Activated CD4-positive, alpha-beta memory T cell treated with anti-CD3 and anti-CD28 coated beads for 36 hours (primary cell): ENCODE results near the gene OSBPL2. TPM values are rescaled to one million over a fixed set of nuclear protein-coding genes. Genes with fewer than 3 reads are reported as not detected.

Experiments
- CTCF ChIA-PET: fragments of 350-600 bp; sonication (Branson Sonifier 250); formaldehyde crosslinking; loops from one replicate; lab custom pipeline; 2021; ENCODE audit warnings: antibody characterized with exemption, inconsistent platforms; lab: Charles Lee
- POLR2A ChIA-PET: fragments of 350-600 bp; sonication (Branson Sonifier 250); formaldehyde crosslinking; loops from one replicate; lab custom pipeline; 2021; ENCODE audit warnings: antibody characterized with exemption; lab: Charles Lee
- DNase-seq: peaks from one replicate; pipeline ENCODE4 v3.0.0-alpha.2; 2020
- H3K27ac Mint-ChIP-seq: one replicate; pipeline ENCODE4 v1.8.0; 2021; ENCODE audit warnings: mixed read lengths
- H3K27me3 Mint-ChIP-seq: one replicate; pipeline ENCODE4 v1.8.0; 2021; ENCODE audit warnings: mixed read lengths
- H3K36me3 Mint-ChIP-seq: one replicate; pipeline ENCODE4 v1.8.0; 2021; ENCODE audit warnings: mixed read lengths
- H3K4me1 Mint-ChIP-seq: one replicate; pipeline ENCODE4 v1.8.0; 2021; ENCODE audit warnings: low read depth, mixed read lengths
- H3K4me3 Mint-ChIP-seq: one replicate; pipeline ENCODE4 v1.8.0; 2021; ENCODE audit warnings: mild to moderate bottlenecking, mixed read lengths
- H3K9me3 Mint-ChIP-seq: one replicate; pipeline ENCODE4 v1.8.0; 2021; ENCODE audit warnings: mixed read lengths
- intact Hi-C: fragments of 100-400 bp; cut with micrococcal nuclease; formaldehyde crosslinking; loops from one replicate; pipeline ENCODE4 v1.15.1; 2023
- total RNA-seq, 2 experiments: library from RNA; stranded (reverse); gene quantifications; one replicate each; pipeline ENCODE4 v1.2.3, GENCODE V29; 2021

Gene OSBPL2
- total RNA-seq, 2 experiments from 2014 or later: 25.4 to 29.3 TPM

DNA sequence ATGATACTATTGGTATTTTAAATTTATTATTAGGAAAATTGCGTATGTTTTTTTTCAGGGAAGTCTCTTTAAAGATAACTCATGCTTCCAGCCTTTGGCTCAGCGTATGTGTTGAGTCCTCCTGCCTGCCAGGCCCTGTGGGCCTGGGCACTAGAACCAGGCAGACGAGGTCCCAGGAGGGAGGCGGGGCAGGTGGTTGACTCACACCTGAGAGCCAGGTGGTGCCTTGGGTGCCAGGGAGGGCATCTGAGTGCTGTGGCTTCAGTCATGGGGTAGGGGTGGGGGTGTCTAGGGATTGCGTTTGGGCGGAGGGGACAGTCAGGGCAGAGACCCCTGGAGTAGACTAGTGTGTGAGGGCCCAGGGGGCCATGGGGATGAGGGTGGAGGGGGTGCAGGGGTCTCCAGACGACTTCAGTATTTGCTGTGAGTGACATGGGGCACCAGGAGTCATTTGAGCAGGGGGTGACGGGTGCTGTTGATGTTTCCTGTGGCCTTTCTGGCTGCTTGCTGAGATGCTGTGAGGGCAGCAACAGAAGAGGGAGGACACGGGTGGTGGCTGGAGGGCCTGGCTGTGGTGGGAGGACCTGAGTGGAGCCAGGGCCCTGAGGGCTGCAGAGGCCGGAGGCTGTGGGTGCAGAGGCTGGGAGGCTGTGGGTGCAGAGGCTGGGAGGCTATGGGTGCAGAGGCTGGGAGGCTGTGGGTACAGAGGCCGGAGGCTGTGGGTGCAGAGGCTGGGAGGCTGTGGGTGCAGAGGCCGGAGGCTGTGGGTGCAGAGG, 49.6 kb downstream of the OSBPL2 start:
- intact Hi-C loops: no loop called here
- DNase-seq: no peak
- Mint-ChIP-seq H3K9me3 (no peaks in the 10 kb centered on the region), H3K27ac (no peak overlapping the region), H3K4me3 (no peak overlapping the region), H3K36me3 (peaks cover 10% of the 10 kb centered on the region), H3K27me3 (no peaks in the 10 kb centered on the region), H3K4me1 (peaks cover 5% of the 10 kb centered on the region)
- ChIA-PET CTCF (no interaction called here), POLR2A (no interaction called here)

DNA sequence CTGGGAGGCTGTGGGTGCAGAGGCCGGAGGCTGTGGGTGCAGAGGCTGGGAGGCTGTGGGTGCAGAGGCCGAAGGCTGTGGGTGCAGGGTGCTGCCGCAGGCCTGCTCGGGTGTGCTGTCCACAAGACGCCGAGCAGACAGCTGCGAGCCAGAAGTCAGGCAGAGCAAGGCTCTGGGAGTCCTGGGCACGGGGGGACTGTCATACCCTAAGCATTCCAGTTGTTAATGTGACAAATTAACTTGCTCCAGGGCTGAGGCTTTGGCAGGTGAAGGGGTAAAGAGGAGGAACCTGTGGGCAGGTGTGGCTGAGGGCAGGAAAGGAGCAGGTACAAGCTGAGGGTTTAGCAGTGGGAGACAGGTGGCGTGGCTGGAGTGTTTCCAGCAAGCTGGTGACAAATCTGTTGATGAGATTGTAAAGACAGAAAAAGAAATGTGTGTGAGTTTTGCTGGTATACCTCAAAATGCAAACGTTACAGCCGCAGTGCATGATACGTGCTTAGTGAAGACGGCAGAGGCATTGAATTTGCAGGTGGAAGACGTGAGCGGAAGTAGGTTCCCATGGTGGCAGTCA, 50.3 kb downstream of the OSBPL2 start:
- H3K4me3 Mint-ChIP-seq: no peak overlapping the region
- ChIA-PET POLR2A (no interaction called here), CTCF (no interaction called here)
- no peaks in the 10 kb centered on the region for H3K27me3 Mint-ChIP-seq
- no peak overlapping the region for H3K27ac Mint-ChIP-seq
- peaks cover 5% of the 10 kb centered on the region for H3K4me1 Mint-ChIP-seq
- peaks cover 10% of the 10 kb centered on the region for H3K36me3 Mint-ChIP-seq
- intact Hi-C loops: no loop called here
- H3K9me3 Mint-ChIP-seq: no peaks in the 10 kb centered on the region
- no peak for DNase-seq

DNA sequence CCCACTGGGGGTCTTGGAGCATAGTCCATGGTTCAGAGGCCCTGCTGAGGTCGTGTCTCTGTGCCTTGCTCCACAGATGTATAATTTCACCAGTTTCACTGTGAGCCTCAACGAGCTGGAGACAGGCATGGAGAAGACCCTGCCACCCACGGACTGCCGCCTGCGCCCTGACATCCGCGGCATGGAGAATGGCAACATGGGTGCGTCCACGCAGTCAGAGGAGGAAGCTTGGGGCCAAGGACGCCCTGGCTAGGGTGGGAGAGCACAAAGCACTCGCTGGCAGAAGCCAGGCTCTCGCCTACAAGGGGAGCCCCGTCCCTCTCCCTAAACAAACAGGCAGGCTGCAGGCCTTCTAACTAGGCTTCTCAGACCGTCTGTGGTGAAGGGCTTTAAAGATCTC, 50.8 kb downstream of the OSBPL2 start:
- Mint-ChIP-seq H3K9me3 (no peaks in the 10 kb centered on the region), H3K4me1 (peaks cover 5% of the 10 kb centered on the region), H3K4me3 (no peak overlapping the region), H3K36me3 (peaks cover 9% of the 10 kb centered on the region), H3K27ac (no peak overlapping the region), H3K27me3 (no peaks in the 10 kb centered on the region)
- POLR2A ChIA-PET: no interaction called here
- DNase-seq: no peak
- CTCF ChIA-PET: no interaction called here
- intact Hi-C loops: no loop called here

DNA sequence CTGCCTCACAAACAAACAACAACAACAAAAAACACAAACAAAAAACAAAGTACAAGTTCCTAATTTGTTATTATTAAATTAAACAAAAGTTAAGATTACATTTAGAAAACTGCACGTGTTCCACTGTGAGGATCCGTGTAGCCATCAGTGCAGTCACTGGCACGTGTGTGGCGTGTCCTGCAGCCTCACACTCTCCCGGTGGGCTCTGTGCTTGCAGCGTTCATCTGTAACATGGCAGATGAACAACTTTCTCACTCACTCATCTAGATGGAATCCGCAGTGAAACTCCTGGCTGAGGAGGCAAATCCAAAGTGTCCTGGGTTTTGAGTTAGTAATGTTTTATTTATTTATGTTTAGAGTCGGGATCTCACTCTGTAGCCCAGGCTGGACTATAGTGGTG, 51.6 kb downstream of the OSBPL2 start:
- Mint-ChIP-seq H3K4me3 (no peak overlapping the region), H3K4me1 (peaks cover 5% of the 10 kb centered on the region), H3K36me3 (peaks cover 10% of the 10 kb centered on the region), H3K27me3 (no peaks in the 10 kb centered on the region), H3K27ac (no peak overlapping the region), H3K9me3 (no peaks in the 10 kb centered on the region)
- ChIA-PET POLR2A (interaction anchor here (0.6 kb wide), 1 partner anchor 138 kb away, joined by 4 read pairs; no protein-coding TSS in a partner anchor), CTCF (no interaction called here)
- intact Hi-C loops: no loop called here
- DNase-seq: no peak

- intact Hi-C loops: no loop called here
- peaks cover 5% of the 10 kb centered on the region for H3K4me1 Mint-ChIP-seq
- H3K36me3 Mint-ChIP-seq: peaks cover 15% of the 10 kb centered on the region
- ChIA-PET CTCF (interaction anchor here (1.0 kb wide), 1 partner anchor 11 kb away, joined by 3 read pairs; no protein-coding TSS in a partner anchor), POLR2A (no interaction called here)
- no peaks in the 10 kb centered on the region for H3K9me3 Mint-ChIP-seq
- H3K4me3 Mint-ChIP-seq: no peak overlapping the region
- no peaks in the 10 kb centered on the region for H3K27me3 Mint-ChIP-seq
- no peak for DNase-seq
- H3K27ac Mint-ChIP-seq: no peak overlapping the region
These were observed 53.1 kb downstream of the OSBPL2 start for GRCh38 chr20:62291251-62292066.

GRCh38 chr20:62292108-62292507, 53.8 kb downstream of the OSBPL2 start:
- Mint-ChIP-seq H3K4me1 (peaks cover 5% of the 10 kb centered on the region), H3K27ac (peak overlapping the region; percentile 50), H3K9me3 (no peaks in the 10 kb centered on the region), H3K4me3 (no peak overlapping the region), H3K36me3 (peaks cover 15% of the 10 kb centered on the region), H3K27me3 (no peaks in the 10 kb centered on the region)
- ChIA-PET CTCF (interaction anchor here (0.6 to 0.7 kb wide), 2 partner anchors 72 to 80 kb away, joined by 3 to 4 read pairs; no protein-coding TSS in a partner anchor), POLR2A (no interaction called here)
- intact Hi-C loops: no loop called here
- DNase-seq: no peak

DNA sequence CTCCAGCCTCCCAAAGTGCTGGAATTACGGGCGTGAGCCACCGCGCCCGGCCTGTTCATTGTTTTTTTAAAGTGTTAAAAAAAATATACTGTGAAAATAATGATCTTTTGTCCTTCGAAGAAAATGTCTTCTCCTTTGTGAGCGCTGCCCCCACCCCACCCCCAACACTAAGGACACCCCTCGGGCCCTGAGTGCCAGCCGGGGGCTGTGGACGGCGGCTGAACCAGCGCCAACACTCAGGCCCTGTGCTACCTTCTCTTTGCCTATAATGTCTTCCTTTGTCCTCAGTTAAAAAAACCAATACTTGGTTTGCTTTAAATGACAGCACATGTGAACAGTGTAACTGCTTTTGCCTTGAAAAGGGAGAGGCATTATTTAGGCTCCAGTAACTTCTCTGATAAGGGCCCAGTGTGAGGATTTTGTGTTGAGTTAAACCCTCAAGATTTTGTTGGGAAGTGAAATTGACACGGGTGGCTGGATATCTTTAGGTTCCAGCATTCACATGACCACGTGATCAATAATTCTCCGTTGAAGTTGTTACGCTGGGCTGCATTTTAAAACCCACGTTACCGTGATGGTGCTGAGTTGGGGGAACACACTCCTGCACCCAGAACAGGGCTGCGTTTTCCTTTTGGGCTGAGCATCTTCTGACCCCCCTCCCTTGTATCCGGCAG, 54.9 kb downstream of the OSBPL2 start:
- H3K27ac Mint-ChIP-seq: no peak overlapping the region
- H3K36me3 Mint-ChIP-seq: peaks cover 15% of the 10 kb centered on the region
- no peaks in the 10 kb centered on the region for H3K27me3 Mint-ChIP-seq
- ChIA-PET CTCF (interaction anchor here (0.6 kb wide), 1 partner anchor 87 kb away, joined by 3 read pairs; no protein-coding TSS in a partner anchor), POLR2A (no interaction called here)
- no peaks in the 10 kb centered on the region for H3K9me3 Mint-ChIP-seq
- intact Hi-C loops: no loop called here
- no peak overlapping the region for H3K4me3 Mint-ChIP-seq
- DNase-seq: no peak
- peaks cover 5% of the 10 kb centered on the region for H3K4me1 Mint-ChIP-seq

DNA sequence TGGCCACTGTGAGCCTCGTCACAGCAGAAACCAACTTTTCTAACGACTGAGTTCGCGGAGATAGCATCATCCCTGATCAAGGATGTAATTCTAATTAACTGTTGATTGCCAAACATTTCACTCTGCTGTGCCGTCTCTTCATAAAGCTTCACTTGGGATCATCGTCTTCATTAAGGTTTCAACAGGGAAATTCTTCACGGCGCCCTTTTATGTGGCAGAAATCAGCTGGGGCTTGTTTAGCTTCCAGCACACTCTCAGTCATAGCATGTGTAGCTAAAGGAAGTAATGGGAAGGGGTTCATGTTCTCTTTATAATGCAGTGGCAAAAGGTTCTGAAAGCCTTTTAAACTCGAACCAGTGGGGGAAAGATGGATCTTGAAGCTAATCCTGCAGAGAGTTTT, 55.6 kb downstream of the OSBPL2 start:
- no peaks in the 10 kb centered on the region for H3K27me3 Mint-ChIP-seq
- H3K9me3 Mint-ChIP-seq: no peaks in the 10 kb centered on the region
- DNase-seq: no peak
- H3K27ac Mint-ChIP-seq: no peak overlapping the region
- no peak overlapping the region for H3K4me3 Mint-ChIP-seq
- H3K4me1 Mint-ChIP-seq: peaks cover 5% of the 10 kb centered on the region
- intact Hi-C loops: no loop called here
- ChIA-PET CTCF (interaction anchor here (0.6 kb wide), 1 partner anchor 87 kb away, joined by 3 read pairs; no protein-coding TSS in a partner anchor), POLR2A (no interaction called here)
- peaks cover 15% of the 10 kb centered on the region for H3K36me3 Mint-ChIP-seq

DNA sequence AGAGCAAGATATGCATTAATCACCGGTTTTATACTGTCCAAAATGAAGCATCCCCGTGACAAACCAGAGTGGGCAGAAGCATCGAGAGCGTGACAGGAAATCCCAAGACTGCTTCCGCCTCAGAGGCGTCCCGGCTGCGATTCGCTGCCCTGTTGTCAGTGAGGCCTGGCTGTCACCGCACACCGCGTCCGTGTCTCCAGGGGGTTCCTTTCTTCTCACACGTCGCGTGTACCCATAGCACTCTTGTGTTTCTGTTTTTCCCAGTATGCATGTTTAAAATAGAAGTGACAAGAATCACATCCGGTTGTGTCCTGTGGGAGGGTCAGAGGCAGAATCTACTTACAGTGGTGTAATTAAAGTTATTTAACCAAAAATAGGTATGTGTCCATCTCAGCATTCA, 56.2 kb downstream of the OSBPL2 start:
- CTCF ChIA-PET: no interaction called here
- Mint-ChIP-seq H3K4me3 (no peak overlapping the region), H3K36me3 (peaks cover 15% of the 10 kb centered on the region), H3K27me3 (no peaks in the 10 kb centered on the region), H3K9me3 (no peaks in the 10 kb centered on the region), H3K4me1 (peaks cover 5% of the 10 kb centered on the region), H3K27ac (no peak overlapping the region)
- POLR2A ChIA-PET: no interaction called here
- intact Hi-C loops: no loop called here
- DNase-seq: no peak

DNA sequence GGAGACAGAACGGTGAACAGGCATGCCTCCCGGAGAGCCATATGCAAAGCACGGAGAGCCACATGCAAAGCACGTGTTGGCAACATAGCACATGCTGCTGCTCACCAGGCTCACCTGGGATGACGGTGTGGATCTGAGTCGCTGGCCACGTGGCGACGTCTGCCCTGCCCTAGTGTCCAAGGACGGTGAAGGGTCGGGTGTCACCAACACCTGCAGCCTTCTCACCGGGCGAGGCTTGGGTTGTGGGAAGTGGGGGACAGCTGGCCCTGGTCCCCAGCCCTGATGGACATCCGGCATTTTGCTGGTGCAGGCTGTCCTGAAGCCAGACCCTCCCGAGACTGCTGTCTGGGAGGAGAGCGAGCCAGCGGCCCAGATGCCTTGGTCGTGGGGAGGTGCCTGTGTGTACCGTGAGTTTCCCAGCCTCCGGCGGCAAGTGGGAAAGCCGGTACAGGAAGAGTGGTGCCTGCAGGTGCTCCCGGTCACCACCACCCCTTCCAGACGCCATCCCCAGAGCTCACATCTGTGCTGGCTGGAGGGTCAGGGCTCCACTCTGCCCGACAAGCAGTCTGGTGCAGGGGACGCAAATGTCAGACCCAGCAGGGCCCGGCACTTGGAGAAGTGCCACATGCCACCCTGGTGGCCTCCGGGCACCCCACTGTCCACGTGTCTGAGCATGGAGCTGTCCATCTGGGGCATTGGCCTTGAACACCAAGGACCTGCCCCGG, 58.6 kb downstream of the OSBPL2 start:
- Mint-ChIP-seq H3K4me1 (peaks cover 12% of the 10 kb centered on the region), H3K36me3 (peaks cover 13% of the 10 kb centered on the region), H3K27ac (no peak overlapping the region), H3K27me3 (no peaks in the 10 kb centered on the region), H3K9me3 (no peaks in the 10 kb centered on the region), H3K4me3 (no peak overlapping the region)
- ChIA-PET POLR2A (no interaction called here), CTCF (no interaction called here)
- DNase-seq: no peak
- intact Hi-C loops: no loop called here

GRCh38 chr20:62297449-62298227, 59.3 kb downstream of the OSBPL2 start:
- H3K4me3 Mint-ChIP-seq: no peak overlapping the region

More at GRCh38 chr20:62297449-62298227, 59.3 kb downstream of the OSBPL2 start:
- no peak for DNase-seq
- H3K36me3 Mint-ChIP-seq: peaks cover 13% of the 10 kb centered on the region
- peaks cover 9% of the 10 kb centered on the region for H3K4me1 Mint-ChIP-seq
- ChIA-PET CTCF (no interaction called here), POLR2A (no interaction called here)
- no peaks in the 10 kb centered on the region for H3K27me3 Mint-ChIP-seq
- intact Hi-C loops: no loop called here
- H3K9me3 Mint-ChIP-seq: no peaks in the 10 kb centered on the region
- H3K27ac Mint-ChIP-seq: no peak overlapping the region
